Right kidney (tissue), 1 donor: ENCODE data around the gene MZT1.

Source experiments
- DNase-seq: peaks from one replicate; pipeline ENCODE4 v3.0.0-alpha.2; 2016

MZT1 gene

DNA sequence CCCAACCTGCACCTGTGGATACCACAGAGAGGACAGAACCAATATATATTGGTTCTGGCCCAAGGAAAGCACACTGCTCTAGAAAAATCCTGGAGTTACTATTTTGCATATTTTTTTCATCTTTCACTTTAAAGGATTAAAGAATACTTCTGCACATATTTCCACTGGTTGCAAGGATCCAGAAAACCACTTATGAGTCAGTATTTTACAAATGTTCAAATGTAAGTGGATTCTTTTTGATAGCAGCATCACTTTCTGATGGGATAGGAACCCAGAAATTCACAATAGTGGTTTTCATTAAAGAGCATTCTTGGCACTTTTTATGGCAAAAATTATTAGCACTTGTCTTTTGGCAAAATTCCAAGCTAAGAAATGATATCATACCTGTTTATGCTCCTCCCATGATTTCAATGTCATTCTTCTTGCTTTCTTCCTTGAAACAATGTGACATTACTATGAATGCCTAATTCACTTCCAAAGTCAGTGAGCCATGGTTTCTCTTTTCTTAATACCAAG lies 38.2 kb downstream of the MZT1 start:
- DNase-seq = no peak

DNA sequence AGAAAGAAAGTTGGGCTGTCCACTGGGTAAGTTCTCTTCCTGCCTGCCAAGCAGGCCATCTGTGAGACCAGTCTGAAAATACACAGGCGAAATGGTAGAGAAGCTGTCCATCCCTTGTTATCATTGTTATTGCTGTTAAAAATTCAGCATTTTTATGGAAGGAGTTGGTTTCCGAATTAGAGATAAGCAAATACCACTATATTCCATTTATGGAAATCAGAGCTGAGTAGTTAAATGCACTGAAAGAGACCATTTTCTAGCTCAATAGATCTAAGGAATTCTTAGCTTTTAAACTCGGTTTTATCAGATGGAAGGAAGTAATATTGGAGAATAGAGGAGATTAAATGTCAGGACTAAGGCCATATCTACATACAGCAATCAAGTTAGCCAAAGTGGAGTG lies 40.7 kb downstream of the MZT1 start:
- no peak for DNase-seq

DNA sequence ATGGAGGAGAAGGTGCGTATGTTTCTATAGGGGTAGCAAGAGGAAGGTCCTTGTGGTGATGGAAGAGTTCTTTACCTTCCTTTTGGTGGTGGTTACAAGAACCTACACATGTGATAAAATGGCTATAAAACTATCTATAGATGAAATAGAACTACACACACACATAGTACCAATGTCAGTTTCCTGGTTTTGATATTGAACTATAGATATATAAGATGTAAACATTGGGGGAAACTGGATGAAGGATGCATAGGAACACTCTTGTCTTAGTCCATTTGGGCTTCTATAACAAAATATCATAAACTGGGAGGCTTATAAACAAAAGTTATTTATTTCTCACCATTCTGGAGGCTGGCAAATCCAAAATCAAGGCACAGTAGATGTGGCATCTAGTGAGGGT lies 47.1 kb downstream of the MZT1 start:
- DNase-seq = no peak

DNA sequence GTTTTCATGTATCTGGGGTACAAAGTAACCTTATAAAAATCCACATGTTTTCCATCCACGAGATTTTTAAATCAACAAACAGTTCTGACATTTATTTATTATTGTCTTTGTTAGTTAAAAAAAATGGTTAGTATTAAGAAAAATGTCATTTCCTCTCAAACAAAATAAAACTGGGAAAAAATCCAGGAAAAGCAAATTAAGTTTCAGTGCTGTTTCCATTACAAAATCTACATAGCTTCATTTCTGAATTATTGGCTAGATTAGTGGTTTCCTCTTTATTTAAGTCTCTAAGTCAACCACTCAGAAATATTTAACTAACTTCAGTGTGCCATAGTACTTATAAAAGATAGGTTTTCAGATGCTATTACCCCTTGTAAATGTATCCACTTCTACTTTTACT lies 49.1 kb downstream of the MZT1 start:
- no peak for DNase-seq

DNA sequence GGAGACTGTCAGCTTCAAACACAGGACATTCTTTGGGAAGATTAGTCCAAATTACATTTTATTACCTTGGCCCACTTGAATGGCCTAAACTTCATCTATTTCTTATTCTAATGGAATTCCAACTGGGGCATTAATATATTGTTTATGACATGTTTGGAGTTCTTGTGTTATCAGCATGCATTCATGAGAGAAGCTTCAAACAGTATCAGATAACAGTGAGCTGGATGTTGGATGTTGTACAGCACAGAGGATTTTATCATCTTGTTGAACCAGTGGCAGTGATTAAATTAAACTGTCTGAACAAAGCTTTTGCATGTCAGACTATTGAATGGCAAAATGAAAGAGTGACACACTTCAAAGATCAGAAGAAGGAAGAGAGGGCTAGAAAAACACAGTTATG lies 50.0 kb downstream of the MZT1 start:
- no peak for DNase-seq

DNA sequence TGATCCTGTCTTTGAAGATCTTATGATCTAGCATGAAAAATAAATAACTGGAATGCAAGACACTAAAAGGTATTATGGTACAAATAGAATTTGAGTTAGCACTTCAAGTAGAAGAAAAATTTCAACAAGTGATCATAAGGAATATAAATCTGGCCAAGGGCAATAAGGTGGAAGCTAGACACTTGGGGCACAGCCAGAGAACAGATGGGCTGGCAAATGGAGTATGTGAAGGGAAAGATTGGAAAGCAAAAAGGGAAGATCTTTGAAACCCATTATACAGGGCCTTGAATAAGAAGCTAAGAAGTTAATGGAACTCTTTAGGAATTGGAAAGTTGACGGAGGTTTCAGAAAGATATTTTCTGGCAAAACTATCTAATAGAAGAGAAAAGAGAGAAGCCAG lies 61.0 kb downstream of the MZT1 start:
- DNase-seq = no peak

DNA sequence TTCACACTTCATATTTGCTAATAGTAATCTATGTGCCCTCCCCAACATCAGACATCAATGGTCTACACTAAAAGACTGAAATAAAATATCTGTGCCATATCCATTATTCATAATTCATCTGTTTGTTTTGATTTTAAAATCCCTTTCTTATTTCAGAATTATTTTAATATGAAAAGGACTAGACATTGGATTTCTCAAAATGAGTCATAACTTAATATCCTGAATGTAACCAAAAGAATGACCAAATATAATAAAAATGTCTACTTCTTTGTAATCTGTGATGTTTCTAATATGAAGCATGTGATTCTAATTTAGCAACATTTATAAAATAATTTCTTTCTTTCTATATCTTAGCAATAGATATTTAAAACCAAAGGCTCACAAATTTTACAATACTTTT lies 64.9 kb downstream of the MZT1 start:
- DNase-seq = no peak
